CD4-positive, alpha-beta T cell (primary cell): ENCODE measurements around the gene LRCH3. TPM values are rescaled to one million over a fixed set of nuclear protein-coding genes. Genes with fewer than 3 reads are reported as not detected.

Experiments used
- ATAC-seq: fragments of 200-7000 bp; cut with Tn5 transposase; one replicate; pipeline ENCODE4 v1.10.0; 2022; ENCODE audit warnings: mild to moderate bottlenecking; ENCODE audit not compliant: poor library complexity
- CTCF ChIA-PET: fragments of 350-600 bp; sonication (Branson Sonifier 250); formaldehyde crosslinking; loops from one replicate; lab custom pipeline; 2021; ENCODE audit warnings: antibody characterized with exemption, inconsistent platforms; lab: Charles Lee
- POLR2A ChIA-PET: fragments of 350-600 bp; sonication (Branson Sonifier 250); formaldehyde crosslinking; loops from one replicate; lab custom pipeline; 2021; ENCODE audit warnings: antibody characterized with exemption, inconsistent platforms; lab: Charles Lee
- DNase-seq, 14 experiments: peaks; one replicate each; pipeline ENCODE4 v3.0.0-alpha.2; 2013 to 2020; ENCODE audit warnings: mixed read lengths in 2 of 14
- H3K27ac ChIP-seq, 2 donors: one replicate each; pipeline versions ENCODE4 v1.5.1 to v1.7.0; 2013; ENCODE audit warnings: low read length in 2 of 2, low read depth in 1 of 2, mild to moderate bottlenecking in 1 of 2
- H3K27me3 ChIP-seq, 2 experiments: 1 replicate in 1 of 2; 2 replicates in 1 of 2; pipeline versions ENCODE4 v1.6.1 to v1.7.0; 2013; ENCODE audit warnings: low read length in 2 of 2, control low read depth in 1 of 2, mild to moderate bottlenecking in 1 of 2, moderate library complexity in 1 of 2; ENCODE audit not compliant: insufficient read depth in 2 of 2, control insufficient read depth in 1 of 2
- H3K36me3 ChIP-seq: one replicate; pipeline ENCODE4 v1.6.1; 2013; ENCODE audit warnings: low read length, control low read depth; ENCODE audit not compliant: insufficient read depth
- H3K4me1 ChIP-seq: one replicate; pipeline ENCODE4 v1.6.1; 2013; ENCODE audit warnings: low read length, control low read depth; ENCODE audit not compliant: insufficient read depth
- H3K4me3 ChIP-seq: one replicate; pipeline ENCODE4 v1.5.1; 2013; ENCODE audit warnings: mild to moderate bottlenecking, low read length, moderate library complexity
- H3K9me3 ChIP-seq, 2 experiments: 1 replicate in 1 of 2; 2 replicates in 1 of 2; pipeline versions ENCODE4 v1.6.1 to v1.7.0; 2013; ENCODE audit warnings: low read length in 2 of 2, mild to moderate bottlenecking in 2 of 2, control low read depth in 1 of 2, moderate library complexity in 1 of 2; ENCODE audit not compliant: control insufficient read depth in 1 of 2, insufficient read depth in 1 of 2
- H3K27ac Mint-ChIP-seq: one replicate; pipeline ENCODE4 v1.8.0; 2020; ENCODE audit warnings: mixed read lengths
- H3K27me3 Mint-ChIP-seq: one replicate; pipeline ENCODE4 v1.8.0; 2021; ENCODE audit warnings: mixed read lengths
- H3K36me3 Mint-ChIP-seq: one replicate; pipeline ENCODE4 v1.8.0; 2021; ENCODE audit warnings: low read depth, mixed read lengths
- H3K4me1 Mint-ChIP-seq: one replicate; pipeline ENCODE4 v1.8.0; 2021; ENCODE audit warnings: low read depth, mixed read lengths
- H3K4me3 Mint-ChIP-seq: one replicate; pipeline ENCODE4 v1.8.0; 2020; ENCODE audit warnings: mild to moderate bottlenecking, mixed read lengths
- H3K9me3 Mint-ChIP-seq: one replicate; pipeline ENCODE4 v1.8.0; 2020; ENCODE audit warnings: mixed read lengths
- CTCF ChIP-seq: fragments of 200-600 bp; IDR thresholded peaks from one replicate; pipeline ENCODE4 v1.8.0; 2022; ENCODE audit warnings: antibody characterized with exemption, mild to moderate bottlenecking
- intact Hi-C, 2 experiments: fragments of 100-400 bp; cut with DNase I in 1 of 2; cut with micrococcal nuclease in 1 of 2; formaldehyde crosslinking; loops; one replicate each; pipeline versions ENCODE4 v1.15.1 to v1.9.0; 2023 to 2025; cut with DNase I, micrococcal nuclease
- total RNA-seq, 174 experiments: library from RNA in 2 of 174; stranded (reverse) in 2 of 174; gene quantifications; one replicate each; pipeline ENCODE4 v1.2.3 and lab custom pipeline; 2021 to 2026

LRCH3 gene
- total RNA-seq, 2 experiments from 2014 or later: 31.5 to 37.6 TPM

- POLR2A ChIA-PET: interaction anchor here (0.6 kb wide), 1 partner anchor 80 kb away, joined by 3 read pairs; no protein-coding TSS in a partner anchor
- DNase-seq: peak in 3 of 14 experiments; percentile 9 to 35 (median 22)
These were observed 87.4 kb downstream of the LRCH3 start for GRCh38 chr3:197878427-197878826.

GRCh38 chr3:197880491-197881269 is 89.6 kb downstream of the LRCH3 start:
- ChIA-PET CTCF (no interaction called here), POLR2A (interaction anchor here (0.6 kb wide), 1 partner anchor 317 kb away, joined by 3 read pairs; no protein-coding TSS in a partner anchor)
- no peaks in the 10 kb centered on the region for H3K9me3 ChIP-seq
- Mint-ChIP-seq H3K9me3 (no peaks in the 10 kb centered on the region), H3K4me3 (no peak overlapping the region), H3K27me3 (no peaks in the 10 kb centered on the region), H3K36me3 (peaks cover 64% of the 10 kb centered on the region), H3K27ac (no peak overlapping the region), H3K4me1 (peaks cover 11% of the 10 kb centered on the region)
- DNase-seq: no peak
- H3K4me1 ChIP-seq: peaks cover 4% of the 10 kb centered on the region
- H3K27ac ChIP-seq: no peak overlapping the region
- peaks cover 50% of the 10 kb centered on the region for H3K36me3 ChIP-seq
- TF ChIP-seq CTCF: no peak
- H3K4me3 ChIP-seq: no peak overlapping the region
- intact Hi-C loops: no loop called here
- no peak for ATAC-seq
- no peaks in the 10 kb centered on the region for H3K27me3 ChIP-seq

More at GRCh38 chr3:197878427-197878826, 87.4 kb downstream of the LRCH3 start:
- Mint-ChIP-seq H3K27me3 (no peaks in the 10 kb centered on the region), H3K36me3 (peaks cover 66% of the 10 kb centered on the region), H3K4me1 (peaks cover 11% of the 10 kb centered on the region), H3K9me3 (no peaks in the 10 kb centered on the region), H3K4me3 (no peak overlapping the region), H3K27ac (peak overlapping the region; percentile 6)
- Histone ChIP-seq H3K4me1 (peaks cover 4% of the 10 kb centered on the region), H3K27me3 (no peaks in the 10 kb centered on the region), H3K4me3 (no peak overlapping the region), H3K9me3 (no peaks in the 10 kb centered on the region), H3K36me3 (peaks cover 42% of the 10 kb centered on the region), H3K27ac (no peak overlapping the region)
- intact Hi-C loops: no loop called here
- no peak for ATAC-seq
- CTCF ChIA-PET: no interaction called here
- TF ChIP-seq CTCF: no peak

GRCh38 chr3:197881270-197881969 is 90.4 kb downstream of the LRCH3 start:
- POLR2A ChIA-PET: interaction anchor here (0.6 kb wide), 1 partner anchor 318 kb away, joined by 3 read pairs; no protein-coding TSS in a partner anchor
- intact Hi-C loops: no loop called here
- peaks cover 4% of the 10 kb centered on the region for H3K4me1 ChIP-seq
- no peak for TF ChIP-seq CTCF
- H3K9me3 Mint-ChIP-seq: no peaks in the 10 kb centered on the region
- no peaks in the 10 kb centered on the region for H3K27me3 ChIP-seq
- H3K27ac ChIP-seq: no peak overlapping the region
- peaks cover 63% of the 10 kb centered on the region for H3K36me3 Mint-ChIP-seq
- no peak for DNase-seq
- H3K4me1 Mint-ChIP-seq: peaks cover 11% of the 10 kb centered on the region
- H3K4me3 Mint-ChIP-seq: no peak overlapping the region
- peak overlapping the region; percentile 41 for H3K27ac Mint-ChIP-seq
- H3K36me3 ChIP-seq: peaks cover 45% of the 10 kb centered on the region
- no peaks in the 10 kb centered on the region for H3K9me3 ChIP-seq
- CTCF ChIA-PET: no interaction called here
- no peaks in the 10 kb centered on the region for H3K27me3 Mint-ChIP-seq
- no peak overlapping the region for H3K4me3 ChIP-seq
- ATAC-seq: no peak
